Bronchial epithelial cell (primary cell): ENCODE data around the gene SPINT2. TPM values are rescaled to one million over a fixed set of nuclear protein-coding genes. Genes with fewer than 3 reads are reported as not detected.

Experiments
- DNase-seq: peaks from one replicate; pipeline ENCODE4 v3.0.0-alpha.2; 2010; ENCODE audit warnings: low read depth
- FAIRE-seq: peaks from 2 replicates; lab custom pipeline; 2011; peaks lifted over from hg19 to GRCh38; lab: Jason Lieb, UNC
- H3K27me3 ChIP-seq: 2 replicates; pipeline ENCODE4 v1.5.1; 2011; ENCODE audit warnings: low read length; ENCODE audit not compliant: control insufficient read depth, insufficient read depth
- H3K36me3 ChIP-seq: 2 replicates; pipeline ENCODE4 v1.5.1; 2011; ENCODE audit warnings: low read length; ENCODE audit not compliant: control insufficient read depth, insufficient read depth
- H3K4me3 ChIP-seq: 2 replicates; pipeline ENCODE4 v1.5.1; 2011; ENCODE audit warnings: mild to moderate bottlenecking, low read depth, low read length, control low read depth
- CTCF ChIP-seq: IDR thresholded peaks from 2 replicates; pipeline ENCODE4 v1.5.1; 2011; ENCODE audit warnings: mild to moderate bottlenecking, moderate library complexity, low read length, control low read depth, inconsistent platforms; ENCODE audit not compliant: insufficient read depth, severe bottlenecking
- total RNA-seq: library from RNA; depleted of rRNA; stranded (reverse); fragments of >200 nt; gene quantifications from 2 replicates; pipeline ENCODE4 v1.2.1, GENCODE V29; 2014

SPINT2 gene
- total RNA-seq, 1 donor from 2014 or later = 1,057 TPM

- no peak for DNase-seq
- Histone ChIP-seq H3K27me3 (no peaks in the 10 kb centered on the region), H3K4me3 (no peak overlapping the region), H3K36me3 (no peaks in the 10 kb centered on the region)
- no peak for FAIRE-seq
- TF ChIP-seq CTCF = no peak
These were observed 16.0 kb upstream of the SPINT2 start for GRCh38 chr19:38248421-38248820.

GRCh38 chr19:38250428-38250820, 13.9 kb upstream of the SPINT2 start:
- Histone ChIP-seq H3K27me3 (no peaks in the 10 kb centered on the region), H3K36me3 (no peaks in the 10 kb centered on the region), H3K4me3 (no peak overlapping the region)
- FAIRE-seq = no peak
- no peak for TF ChIP-seq CTCF
- no peak for DNase-seq

DNA sequence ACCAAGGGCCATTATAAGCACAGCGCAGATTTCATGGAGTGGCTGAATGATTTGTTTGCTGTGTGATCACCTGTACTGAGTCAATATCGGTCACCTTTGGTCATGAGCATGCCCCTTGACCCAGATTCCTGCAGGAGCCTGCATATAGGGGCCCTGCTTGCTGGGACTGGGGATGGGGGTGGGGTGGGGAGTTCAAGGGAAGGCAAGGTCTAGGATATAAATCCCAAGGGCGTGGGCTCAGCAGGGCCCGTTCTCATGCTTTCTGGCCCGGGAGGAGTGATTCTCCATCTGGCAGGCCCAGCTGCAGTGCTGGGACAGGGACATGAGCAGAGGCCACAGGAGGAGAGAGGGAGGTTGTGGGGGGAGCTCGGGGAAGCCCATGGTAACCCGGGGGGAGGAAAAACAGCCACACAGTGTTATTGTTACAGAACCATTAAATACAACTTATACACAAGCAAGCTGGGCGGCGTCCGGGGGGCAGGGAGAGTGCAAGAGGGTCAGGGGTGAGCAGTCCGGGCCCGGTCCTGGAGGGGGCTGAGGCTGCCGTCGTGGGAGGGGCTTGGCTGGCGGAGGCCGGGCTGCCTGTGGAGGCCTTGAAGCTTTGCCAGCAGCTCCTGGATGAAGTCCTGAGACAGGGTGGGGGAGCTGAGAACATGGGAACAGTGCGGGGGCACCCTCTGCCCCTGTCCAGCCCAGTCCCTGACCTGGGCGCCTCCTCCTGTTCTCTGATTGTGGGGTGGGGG, 13.4 kb upstream of the SPINT2 start:
- DNase-seq = no peak
- no peaks in the 10 kb centered on the region for H3K27me3 ChIP-seq
- TF ChIP-seq CTCF = no peak
- H3K4me3 ChIP-seq = no peak overlapping the region
- no peaks in the 10 kb centered on the region for H3K36me3 ChIP-seq
- no peak for FAIRE-seq

DNA sequence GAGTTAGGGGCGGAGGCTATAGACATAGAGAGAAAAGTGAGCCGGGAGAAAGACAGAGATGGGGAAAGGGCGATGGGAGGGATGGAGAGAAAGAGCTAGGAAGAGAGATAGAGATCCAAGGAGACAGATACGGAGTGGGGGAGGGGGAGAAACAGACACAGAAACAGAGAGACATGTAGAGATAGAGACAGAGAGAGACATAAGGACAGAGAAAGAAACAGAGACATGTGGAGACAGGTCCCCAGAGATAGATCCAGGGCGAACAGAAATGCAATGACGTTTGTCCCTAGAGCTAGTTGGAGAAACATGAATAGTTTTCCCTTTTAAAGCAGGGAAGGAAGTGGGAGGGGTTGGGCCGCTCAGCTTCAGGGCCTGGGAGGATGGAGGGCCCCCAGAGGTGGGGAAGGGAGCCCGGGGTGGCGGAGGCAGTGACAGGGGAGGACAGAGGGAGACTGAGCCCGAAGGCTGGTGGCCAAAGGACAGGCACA, 12.8 kb upstream of the SPINT2 start:
- no peak overlapping the region for H3K4me3 ChIP-seq

DNA sequence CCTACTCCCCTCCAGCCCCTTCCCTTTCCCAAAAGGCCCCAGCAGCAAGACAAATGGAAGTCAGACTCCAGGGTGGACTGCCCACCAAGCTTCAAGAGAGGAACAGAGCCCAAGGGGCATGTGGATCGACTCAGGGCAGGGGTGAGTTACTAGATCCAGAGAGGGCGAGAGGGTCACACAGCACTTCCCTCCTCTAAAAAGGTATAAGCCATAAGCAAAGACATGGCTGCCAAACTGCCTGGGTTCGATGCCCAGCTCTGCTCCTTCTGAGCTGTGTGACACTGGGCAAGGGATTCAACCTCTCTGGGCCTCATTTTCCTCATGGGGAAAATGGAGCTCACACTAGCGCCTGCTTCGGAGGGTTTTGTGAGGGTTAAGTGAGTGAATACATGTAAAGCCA, 12.0 kb upstream of the SPINT2 start:
- H3K27me3 ChIP-seq = no peaks in the 10 kb centered on the region
- TF ChIP-seq CTCF = no peak
- no peak for FAIRE-seq
- no peak for DNase-seq
- no peak overlapping the region for H3K4me3 ChIP-seq
- H3K36me3 ChIP-seq = no peaks in the 10 kb centered on the region

More for the DNA sequence above, 12.8 kb upstream of the SPINT2 start:
- no peak for TF ChIP-seq CTCF
- Histone ChIP-seq H3K27me3 (no peaks in the 10 kb centered on the region), H3K36me3 (no peaks in the 10 kb centered on the region)
- no peak for FAIRE-seq
- DNase-seq = peak; percentile 80
